NT2/D1 (cell line): ENCODE data around the gene SLC1A2.

Source experiments
- SUZ12 ChIP-seq: IDR thresholded peaks from 2 replicates; pipeline ENCODE4 v1.6.1; 2011; ENCODE audit not compliant: insufficient read length, insufficient read depth; ENCODE audit errors: extremely low read depth
- ZNF274 ChIP-seq: IDR thresholded peaks from 2 replicates; pipeline ENCODE4 v1.6.1; 2011; ENCODE audit warnings: mild to moderate bottlenecking, low read depth, low read length

DNA sequence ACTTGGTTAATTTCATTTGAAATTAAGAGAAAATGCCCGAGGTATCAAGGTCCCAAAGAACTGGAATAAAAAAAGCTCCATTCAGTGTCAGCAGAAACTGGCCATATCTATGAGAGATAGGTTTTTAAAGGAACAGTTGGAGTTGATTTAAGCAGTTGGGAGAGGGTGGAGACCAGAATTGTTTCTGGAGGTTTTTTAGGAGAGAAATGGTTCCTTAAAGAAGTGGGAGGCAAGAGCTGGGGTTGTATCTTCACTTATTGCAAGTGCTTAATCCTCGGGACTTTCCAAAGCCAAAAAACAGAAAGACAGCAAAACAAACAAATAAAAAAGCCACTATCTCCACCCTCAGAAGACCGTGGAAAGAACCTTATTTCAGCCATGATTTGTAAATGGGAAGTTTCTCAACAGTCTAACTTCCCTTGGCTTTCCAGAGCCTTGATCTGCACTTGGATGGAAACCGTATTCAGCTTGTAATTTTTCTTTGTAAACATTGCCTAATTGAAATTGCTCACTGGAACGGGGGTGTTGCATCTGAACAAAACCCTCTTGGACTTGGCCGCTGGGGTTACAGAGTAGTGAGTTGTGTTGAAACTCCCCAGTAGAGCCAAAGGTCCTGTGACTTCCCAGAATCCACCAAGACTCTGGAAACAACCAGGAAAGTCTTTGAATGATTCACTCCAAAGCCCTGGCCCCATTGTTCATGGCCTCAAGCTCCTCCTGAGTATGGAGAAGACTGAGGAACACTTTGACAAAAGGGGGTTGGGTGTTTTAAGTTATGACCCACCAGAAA lies 115.6 kb downstream of the SLC1A2 start:
- TF ChIP-seq ZNF274 (no peak), SUZ12 (no peak)
